Iris pigment epithelial cell (primary cell): ENCODE data around the gene KCTD2.
A peak's percentile ranks its signal among the peaks of the same experiment; 100 is the strongest.
"Not testable (repeated sequence)": the region's sequence is repeated elsewhere in the genome, so short reads cannot be mapped to it uniquely, and the experiment has no call there.

Experiments
- DNase-seq: peaks from one replicate; pipeline ENCODE4 v3.0.0-alpha.2; 2011; ENCODE audit warnings: low read depth

Gene KCTD2

GRCh38 chr17:75020331-75021110, 26.5 kb upstream of the KCTD2 start:
- no peak for DNase-seq

DNA sequence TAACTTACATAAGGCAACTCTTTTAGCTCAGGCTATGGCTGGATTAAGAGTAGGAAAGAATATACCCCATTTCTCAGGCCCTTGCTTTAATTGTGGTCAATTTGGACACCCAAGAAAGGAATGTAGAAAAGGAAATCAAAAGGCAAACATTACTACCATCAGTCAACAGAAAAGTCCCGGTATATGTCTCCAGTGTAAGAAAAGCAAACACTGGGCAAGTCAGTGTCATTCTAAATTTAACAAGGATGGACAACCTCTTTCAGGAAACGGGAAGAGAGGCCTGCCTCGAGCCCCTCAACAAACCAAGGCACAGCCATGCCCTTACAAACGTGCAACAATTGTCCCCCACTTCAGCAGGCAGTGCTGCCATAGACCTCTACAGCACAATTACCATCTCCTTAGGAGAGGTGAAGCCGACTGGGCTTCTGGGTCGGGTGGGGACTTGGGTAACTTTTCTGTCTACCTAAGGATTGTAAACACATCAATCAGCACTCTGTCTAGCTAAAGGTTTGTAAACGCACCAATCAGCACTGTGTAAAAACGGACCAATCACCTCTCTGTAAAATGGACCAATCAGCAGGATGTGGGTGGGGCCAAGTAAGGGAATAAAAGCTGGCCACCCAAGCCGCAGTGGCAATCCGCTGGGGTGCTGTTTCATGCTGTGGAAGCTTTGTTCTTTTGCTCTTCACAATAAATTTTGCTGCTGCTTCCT, 22.2 kb upstream of the KCTD2 start:
- DNase-seq: no peak

DNA sequence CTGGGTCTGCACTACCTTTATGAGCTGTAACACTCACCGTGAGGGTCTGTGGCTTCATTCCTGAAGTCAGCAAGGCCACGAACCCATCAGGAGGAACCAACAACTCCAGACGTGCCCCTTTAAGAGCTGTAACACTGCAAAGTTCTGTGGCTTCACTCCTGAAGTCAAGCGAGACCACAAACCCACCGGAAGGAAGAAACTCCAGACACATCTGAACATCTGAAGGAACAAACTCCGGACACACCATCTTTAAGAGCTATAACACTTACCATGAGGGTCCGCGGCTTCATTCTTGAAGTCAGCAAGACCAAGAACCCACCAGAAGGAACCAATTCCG, 21.7 kb upstream of the KCTD2 start:
- DNase-seq: not testable (repeated sequence)

GRCh38 chr17:75026650-75027049, 20.4 kb upstream of the KCTD2 start:
- DNase-seq: not testable (repeated sequence)

DNA sequence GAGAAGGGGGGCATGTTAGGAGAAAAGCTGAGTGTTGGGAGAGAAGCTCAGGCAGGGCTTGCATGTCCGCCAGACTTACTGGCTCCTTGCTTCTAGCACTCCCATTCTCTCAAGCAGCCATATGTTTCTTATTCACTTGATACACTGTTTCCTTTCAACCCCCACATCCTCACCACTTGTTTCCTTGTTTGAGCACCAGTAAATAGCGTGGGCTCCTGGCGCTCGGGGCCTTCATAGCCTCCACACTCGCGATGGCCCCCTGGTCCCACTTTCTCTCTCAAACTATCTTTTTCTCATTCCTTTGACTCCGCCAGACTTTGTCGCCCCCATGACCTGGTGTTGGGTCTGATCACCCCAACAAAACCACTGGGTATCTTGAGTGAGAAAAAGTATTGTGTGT, 16.9 kb upstream of the KCTD2 start:
- DNase-seq: no peak

DNA sequence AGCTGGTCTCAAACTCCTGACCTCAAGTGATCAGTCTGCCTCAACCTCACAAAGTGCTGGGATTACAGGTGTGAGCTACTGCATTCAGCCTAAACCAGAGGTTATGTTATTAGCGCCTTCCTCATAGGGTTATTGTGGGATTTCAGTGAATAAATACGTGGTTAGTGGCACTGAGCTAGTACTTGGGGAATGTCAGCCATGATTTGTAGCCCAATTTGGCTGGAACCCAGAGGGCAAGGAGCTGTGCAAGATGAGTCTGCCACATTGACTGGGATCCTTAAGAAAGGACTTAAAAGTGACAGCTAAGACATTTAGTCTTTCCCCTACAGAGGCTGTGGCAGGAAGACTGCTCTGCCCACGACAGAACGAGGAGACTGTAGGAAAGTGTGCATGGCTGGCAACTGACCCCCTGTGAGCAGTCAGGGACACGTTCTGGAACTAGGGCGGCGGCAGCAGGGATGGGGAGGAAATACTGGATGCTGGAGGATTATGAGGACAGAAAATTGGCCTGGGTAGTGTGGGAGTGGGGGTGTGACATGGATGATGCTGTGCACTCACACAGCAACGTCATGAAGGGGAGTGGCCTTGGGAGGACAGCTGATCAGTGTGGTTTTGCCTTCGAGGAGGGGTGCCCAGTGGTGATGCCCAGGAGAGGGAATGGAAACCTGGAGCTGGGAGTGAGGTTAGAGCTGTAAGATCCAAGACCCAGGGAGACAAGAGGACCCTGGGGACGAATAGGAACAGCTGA, 14.9 kb upstream of the KCTD2 start:
- DNase-seq: peak; percentile 77

DNA sequence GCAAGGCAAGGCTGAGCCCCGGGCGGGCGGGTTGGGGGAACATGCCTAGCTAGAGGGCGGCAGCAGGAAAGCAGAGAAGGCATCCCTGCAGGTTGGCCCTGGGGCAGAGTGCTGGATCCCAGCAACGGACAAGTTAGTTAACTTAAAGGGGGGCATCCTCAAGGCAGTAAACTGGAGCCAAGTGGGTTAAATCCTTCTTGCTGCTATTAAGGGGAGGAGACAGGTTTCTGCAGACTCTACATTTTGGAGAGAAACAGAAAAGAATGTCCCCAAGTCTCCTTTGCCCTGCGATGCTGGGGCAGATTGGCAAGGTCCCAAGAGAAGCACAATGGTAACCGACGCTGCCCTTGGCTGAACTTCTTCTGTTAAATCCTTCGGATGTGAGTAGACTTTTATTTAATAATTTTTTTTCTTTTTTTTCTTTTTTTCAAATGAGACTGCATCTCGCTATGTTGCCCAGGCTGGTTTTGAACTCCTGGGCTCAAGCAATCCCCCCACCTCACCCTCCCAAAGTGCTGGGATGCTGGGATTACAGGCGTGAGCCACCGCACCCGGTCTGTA, 14.2 kb upstream of the KCTD2 start:
- DNase-seq: no peak

DNA sequence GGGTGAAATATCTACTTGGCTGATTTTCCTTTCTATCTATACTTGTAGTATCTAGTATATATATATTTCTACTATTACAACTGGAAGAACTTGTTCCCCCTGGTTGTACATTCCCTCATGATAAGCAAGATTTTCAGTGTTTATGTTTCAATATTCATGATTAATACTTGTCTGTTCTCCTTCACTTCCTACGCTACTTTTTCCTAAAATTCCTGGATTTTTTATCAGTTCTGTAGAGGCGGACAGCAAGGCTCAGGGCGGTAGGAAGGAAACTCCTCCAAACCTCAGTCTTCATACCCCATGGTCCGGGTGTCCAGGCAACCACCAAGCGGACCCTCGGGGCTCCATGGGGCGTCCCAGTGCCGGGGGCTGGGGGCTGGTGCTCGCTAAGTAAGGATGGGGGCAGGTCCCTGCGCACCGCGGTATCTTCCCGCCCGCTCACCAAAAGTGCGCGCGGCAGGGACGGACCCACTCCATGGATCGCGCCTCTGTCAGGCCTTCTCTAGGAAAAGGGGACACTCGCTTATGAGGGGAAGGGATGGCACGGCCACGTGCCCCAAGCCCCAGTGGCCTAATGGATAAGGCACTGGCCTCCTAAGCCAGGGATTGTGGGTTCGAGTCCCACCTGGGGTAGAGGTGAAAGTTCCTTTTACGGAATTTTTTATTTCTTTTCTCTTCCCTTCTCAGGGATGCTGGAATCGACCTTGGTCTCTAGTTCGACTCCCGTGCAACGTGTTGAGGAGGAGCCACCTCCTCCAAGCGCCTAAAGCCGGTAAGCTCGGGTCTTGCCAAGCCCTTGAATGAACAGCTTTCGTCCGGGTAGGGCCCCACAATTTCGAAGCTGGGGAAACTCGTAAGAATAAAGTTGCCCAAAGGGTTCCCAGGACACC, 13.4 kb upstream of the KCTD2 start:
- peak; percentile 89 for DNase-seq

DNA sequence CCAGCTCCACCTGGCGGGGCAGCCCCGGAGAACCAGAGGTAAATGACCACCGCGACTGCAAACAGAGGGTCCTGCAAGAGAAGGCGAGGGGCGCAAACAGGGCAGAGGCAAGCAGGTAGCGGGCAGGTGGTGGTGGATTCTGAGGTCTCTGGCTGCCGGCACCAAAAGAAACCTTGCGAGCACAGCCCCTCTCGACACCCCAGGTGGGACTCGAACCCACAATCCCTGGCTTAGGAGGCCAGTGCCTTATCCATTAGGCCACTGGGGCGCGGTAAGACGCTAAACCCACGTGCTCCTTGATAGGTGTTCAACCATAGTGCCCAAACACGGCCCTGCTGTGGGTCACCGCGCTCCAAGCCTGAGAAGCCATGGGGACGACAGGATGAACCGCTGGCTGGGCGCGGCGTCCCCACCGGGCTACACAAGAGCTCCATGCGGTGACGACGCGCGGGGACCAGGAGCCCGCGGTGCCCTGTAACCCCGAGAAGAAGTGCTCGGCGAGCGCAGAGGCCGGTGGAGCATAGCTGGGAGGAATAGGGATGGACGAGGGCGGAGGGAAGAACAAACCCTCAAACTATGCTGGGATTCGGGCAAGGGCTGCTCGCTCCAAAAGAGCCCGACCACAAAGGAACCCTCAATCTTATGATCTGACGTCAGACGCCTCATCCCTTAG, 12.7 kb upstream of the KCTD2 start:
- peak; percentile 79 for DNase-seq

- DNase-seq: peak; percentile 43
These were observed 10.3 kb upstream of the KCTD2 start for GRCh38 chr17:75036643-75037268.

DNA sequence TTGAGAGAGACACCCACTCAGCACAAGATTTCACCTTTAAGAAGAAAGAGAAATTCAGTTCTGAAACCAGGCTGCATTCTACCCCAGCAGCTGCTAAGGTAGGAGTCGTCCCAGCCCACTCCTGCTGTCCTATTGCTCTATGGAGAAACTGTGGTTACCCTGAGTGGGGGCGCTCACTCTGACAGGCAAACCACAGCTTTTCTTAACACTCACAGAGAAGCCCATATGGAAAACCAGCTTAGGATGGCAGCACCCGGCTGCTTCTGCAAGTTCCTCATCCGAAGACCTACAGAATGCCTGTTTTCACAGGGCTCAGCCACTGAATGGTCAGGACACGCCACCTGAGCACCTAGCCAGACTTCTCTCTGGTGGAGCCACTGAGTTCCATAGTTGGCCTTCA, 7.8 kb upstream of the KCTD2 start:
- no peak for DNase-seq

DNA sequence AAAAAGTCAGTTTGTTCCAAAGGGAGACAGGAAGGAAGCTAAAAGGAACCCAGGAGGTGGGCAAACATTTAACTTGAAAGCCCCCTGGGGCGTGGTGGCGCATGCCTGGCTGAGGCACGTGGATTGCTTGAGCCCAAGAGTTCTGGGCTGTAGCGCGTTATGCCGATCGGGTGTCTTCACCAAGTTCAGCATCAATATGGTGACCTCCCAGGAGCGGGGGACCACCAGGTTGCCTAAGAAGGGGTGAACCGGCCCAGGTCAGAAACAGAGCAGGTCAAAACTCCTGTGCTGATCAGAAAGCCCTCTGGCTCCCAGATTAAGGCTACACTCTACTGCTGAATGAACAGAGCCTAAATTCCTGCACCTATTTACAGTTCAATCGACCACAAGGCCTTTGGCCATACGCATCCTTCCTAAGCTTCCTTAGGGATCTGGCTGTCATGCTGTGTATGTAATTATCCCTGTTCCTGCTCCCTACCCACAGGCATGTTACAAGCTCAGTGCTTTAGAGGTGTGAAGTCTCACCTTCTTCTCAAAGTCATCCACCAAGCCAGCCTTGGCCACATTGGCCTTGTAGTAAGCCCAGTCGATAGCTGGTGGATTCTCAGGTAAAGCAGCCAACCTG, 5.3 kb upstream of the KCTD2 start:
- no peak for DNase-seq

DNA sequence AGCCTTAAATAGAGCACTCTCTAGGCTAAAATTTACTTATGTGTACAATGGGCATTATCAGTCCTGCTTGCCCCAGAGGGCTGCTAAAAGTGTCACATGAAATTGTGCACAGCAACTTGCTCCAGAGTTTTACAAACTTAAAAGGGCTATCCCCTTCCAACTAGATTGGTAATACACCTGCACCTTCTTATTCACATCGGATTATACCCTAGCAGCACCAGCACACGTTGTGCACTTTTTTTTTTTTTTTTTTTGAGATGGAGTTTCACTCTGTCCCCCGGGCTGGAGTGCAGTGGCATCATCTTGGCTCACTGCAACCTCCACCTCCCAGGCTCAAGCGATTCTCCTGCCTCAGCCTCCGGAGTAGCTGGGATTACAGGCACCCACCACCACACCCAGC, 3.2 kb upstream of the KCTD2 start:
- not testable (repeated sequence) for DNase-seq

GRCh38 chr17:75044716-75045115, 2.3 kb upstream of the KCTD2 start:
- no peak for DNase-seq

- not testable (repeated sequence) for DNase-seq
These were observed 1.0 kb upstream of the KCTD2 start for GRCh38 chr17:75045946-75046406.

DNA sequence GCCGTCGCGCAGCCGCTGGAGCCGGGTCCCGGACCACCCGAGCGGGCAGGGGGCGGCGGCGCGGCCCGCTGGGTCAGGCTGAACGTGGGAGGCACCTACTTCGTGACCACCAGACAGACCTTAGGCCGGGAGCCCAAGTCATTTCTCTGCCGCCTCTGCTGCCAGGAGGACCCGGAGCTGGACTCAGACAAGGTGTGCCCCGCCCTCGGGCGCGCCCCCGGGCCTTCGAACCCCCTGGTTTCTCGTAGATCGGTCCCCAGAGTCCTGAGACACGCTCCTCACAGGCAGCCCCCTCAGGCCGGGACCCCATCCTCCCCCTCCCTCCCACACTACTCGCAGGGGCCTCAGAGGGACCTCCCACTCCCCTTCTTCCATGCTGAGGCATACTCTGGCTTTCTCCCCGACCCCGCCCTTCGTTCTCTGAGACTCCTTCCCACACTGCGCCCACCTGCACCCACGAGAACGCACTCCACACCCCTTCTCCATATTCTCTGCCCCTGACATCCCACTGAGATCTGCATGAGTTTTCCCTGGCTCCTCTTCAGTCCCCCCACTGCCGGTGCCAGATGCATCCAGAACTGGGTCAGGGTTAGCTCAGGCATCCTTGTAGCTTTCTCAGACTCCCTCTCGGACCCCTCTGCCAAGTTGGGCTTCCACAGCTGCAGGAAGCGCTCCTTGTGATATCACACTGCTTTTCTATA, 523 bp downstream of the KCTD2 start:
- no peak for DNase-seq

DNA sequence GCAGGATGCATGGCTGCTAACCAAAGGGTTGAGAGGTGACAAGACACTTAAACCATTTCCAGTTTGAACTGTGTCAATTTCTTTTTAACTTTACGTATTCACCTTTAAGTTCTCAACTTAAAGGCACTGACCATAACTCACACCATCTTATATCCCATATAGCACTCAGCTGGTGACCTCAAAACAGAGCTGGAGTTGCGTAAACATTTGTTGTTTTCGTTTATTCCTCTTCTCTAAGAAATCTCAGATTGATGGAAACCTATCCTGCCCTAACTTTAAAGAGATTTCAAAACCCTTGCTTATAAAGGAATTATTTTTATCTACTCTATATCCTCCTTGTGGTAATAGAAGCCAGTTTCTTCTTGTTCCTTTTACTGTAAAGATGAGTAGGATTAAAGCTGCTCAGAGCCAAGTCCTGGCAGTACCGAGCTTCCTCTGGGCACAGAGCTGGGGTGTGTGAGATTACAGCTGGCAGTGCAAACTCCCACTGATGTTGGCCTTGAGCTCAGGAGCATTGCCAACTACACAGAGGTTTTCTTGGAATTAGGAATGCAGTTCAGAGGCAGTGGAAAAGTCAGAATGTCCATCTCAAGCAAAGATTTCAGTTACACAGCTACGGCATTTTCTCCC, 1.3 kb downstream of the KCTD2 start:
- DNase-seq: no peak

DNA sequence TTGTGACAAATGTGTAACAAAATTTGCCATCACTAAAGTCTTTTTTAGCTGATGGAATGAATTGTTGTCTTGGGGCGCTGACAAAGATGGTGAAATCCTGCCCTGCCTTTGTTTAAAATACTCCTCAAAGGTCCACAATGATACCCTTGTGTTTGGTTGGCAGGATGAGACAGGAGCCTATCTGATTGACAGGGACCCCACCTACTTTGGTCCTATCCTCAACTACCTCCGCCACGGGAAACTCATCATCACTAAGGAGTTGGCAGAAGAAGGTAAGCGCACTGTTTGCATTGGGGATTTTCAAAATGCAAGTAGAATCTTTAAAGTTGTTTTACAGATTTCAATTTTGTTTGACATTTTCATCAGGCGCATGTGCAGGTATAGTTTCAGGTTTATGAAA, 2.0 kb downstream of the KCTD2 start:
- no peak for DNase-seq

GRCh38 chr17:75049706-75050105, 2.7 kb downstream of the KCTD2 start:
- no peak for DNase-seq
